HepG2 (cell line): ENCODE measurements around the gene GTF2I. TPM values are rescaled to one million over a fixed set of nuclear protein-coding genes. Genes with fewer than 3 reads are reported as not detected.

Experiments
- ATF7-NPFF ChIP-seq: sonication (generic); formaldehyde crosslinking; IDR thresholded peaks from 2 replicates; pipeline ENCODE4 v1.8.1; 2023; ENCODE audit warnings: mild to moderate bottlenecking, low read depth, missing genetic modification reagents, moderate library complexity
- CBFB ChIP-seq: sonication (generic); formaldehyde crosslinking; IDR thresholded peaks from 2 replicates; pipeline ENCODE4 v1.4.0; 2020; ENCODE audit warnings: missing genetic modification reagents
- CBX1 ChIP-seq: IDR thresholded peaks from one replicate; pipeline ENCODE4 v1.6.1; 2016; ENCODE audit warnings: antibody characterized with exemption, low read depth
- CCDC6 ChIP-seq: sonication (generic); formaldehyde crosslinking; IDR thresholded peaks from 2 replicates; pipeline ENCODE4 v1.8.1; 2022; ENCODE audit warnings: mild to moderate bottlenecking, missing genetic modification reagents, moderate library complexity
- CEBPZ ChIP-seq: IDR thresholded peaks from 2 replicates; pipeline ENCODE4 v1.6.1; 2012; ENCODE audit warnings: low read length, improper control_type of control experiment
- ERF ChIP-seq: IDR thresholded peaks from 2 replicates; pipeline ENCODE4 v1.6.1; 2018; ENCODE audit warnings: missing biosample characterization, missing genetic modification reagents
- HBP1 ChIP-seq: IDR thresholded peaks from 2 replicates; pipeline ENCODE4 v1.6.1; 2016; ENCODE audit warnings: low read depth, control low read depth
- NCOA1 ChIP-seq: sonication (generic); formaldehyde crosslinking; IDR thresholded peaks from 2 replicates; pipeline ENCODE4 v1.9.0; 2021; ENCODE audit warnings: missing genetic modification reagents
- NR0B2 ChIP-seq: sonication (generic); formaldehyde crosslinking; IDR thresholded peaks from 2 replicates; pipeline ENCODE4 v1.4.0; 2020; ENCODE audit warnings: mild to moderate bottlenecking, missing genetic modification reagents
- RBAK ChIP-seq: sonication (generic); formaldehyde crosslinking; IDR thresholded peaks from 2 replicates; pipeline ENCODE4 v1.5.1; 2020; ENCODE audit warnings: mild to moderate bottlenecking, missing genetic modification reagents
- SNAPC2 ChIP-seq: sonication (generic); formaldehyde crosslinking; IDR thresholded peaks from 2 replicates; pipeline ENCODE4 v1.8.1; 2022; ENCODE audit warnings: mild to moderate bottlenecking, missing genetic modification reagents
- TMF1 ChIP-seq: sonication (generic); formaldehyde crosslinking; IDR thresholded peaks from 2 replicates; pipeline ENCODE4 v1.8.1; 2022; ENCODE audit warnings: low read depth, missing genetic modification reagents
- ZBTB20 ChIP-seq: sonication (generic); formaldehyde crosslinking; IDR thresholded peaks from 2 replicates; pipeline ENCODE4 v1.8.1; 2023; ENCODE audit warnings: missing genetic modification reagents, low read depth, mild to moderate bottlenecking, borderline replicate concordance
- ZNF17 ChIP-seq: sonication (generic); formaldehyde crosslinking; IDR thresholded peaks from 2 replicates; pipeline ENCODE4 v1.5.0; 2020; ENCODE audit warnings: mild to moderate bottlenecking, missing genetic modification reagents
- ZNF230 ChIP-seq: sonication (generic); formaldehyde crosslinking; IDR thresholded peaks from 2 replicates; pipeline ENCODE4 v1.4.0; 2020; ENCODE audit warnings: mild to moderate bottlenecking, missing genetic modification reagents
- ZNF275 ChIP-seq: sonication (generic); formaldehyde crosslinking; IDR thresholded peaks from 2 replicates; pipeline ENCODE4 v1.8.0; 2022; ENCODE audit warnings: missing genetic modification reagents, mild to moderate bottlenecking, inconsistent platforms, borderline replicate concordance
- ZNF414 ChIP-seq: sonication (generic); formaldehyde crosslinking; IDR thresholded peaks from 2 replicates; pipeline ENCODE4 v1.5.0; 2020; ENCODE audit warnings: missing genetic modification reagents
- ZNF512 ChIP-seq: sonication (generic); formaldehyde crosslinking; IDR thresholded peaks from 2 replicates; pipeline ENCODE4 v1.4.0; 2020; ENCODE audit warnings: mild to moderate bottlenecking, missing genetic modification reagents
- ZNF562 ChIP-seq: sonication (generic); formaldehyde crosslinking; IDR thresholded peaks from 2 replicates; pipeline ENCODE4 v1.8.0; 2022; ENCODE audit warnings: missing genetic modification reagents, borderline replicate concordance
- ZNF788 ChIP-seq: sonication (generic); formaldehyde crosslinking; IDR thresholded peaks from 2 replicates; pipeline ENCODE4 v1.5.0; 2020; ENCODE audit warnings: mild to moderate bottlenecking, missing genetic modification reagents, borderline replicate concordance
- polyA plus RNA-seq, 8 experiments: library from polyadenylated mRNA; depleted of rRNA in 3 of 8; stranded (reverse) in 7 of 8; unstranded in 1 of 8; fragments of >200 nt; fragmentation: Illumina TruSeq in 4 of 8; extraction: Trizol in 4 of 8; gene quantifications; 2 replicates each; pipeline versions ENCODE4 v1.2.1 to v1.2.3, GENCODE V29; 2011 to 2016; ENCODE audit warnings: low read depth in 4 of 8, missing spikeins in 1 of 8, mixed read lengths in 1 of 8; ENCODE audit not compliant: insufficient read depth in 1 of 8
- total RNA-seq, 5 experiments: library from RNA; depleted of rRNA; stranded (reverse); fragments of >200 nt; fragmentation: Illumina TruSeq; extraction: Trizol; gene quantifications; 2 replicates each; pipeline ENCODE4 v1.2.3, GENCODE V29; 2016; ENCODE audit warnings: low read depth in 1 of 5

Gene GTF2I
- total and polyA plus RNA-seq, 2 of the 13 experiments (the other 11 are each of a cell fraction or from before 2014, with no cell fraction given): 74.6 to 125 TPM

GRCh38 chr7:74656837-74657691 lies 454 bp upstream of the GTF2I start (continued):
- peak; percentile 30; the same call in 1 of the 2 replicates for TF ChIP-seq ZNF414
- peak; percentile 49; the same call in 1 of the 2 replicates for TF ChIP-seq HBP1 (CRISPR knock-in tag)
- TF ChIP-seq CEBPZ: no peak
- peak; percentile 75 for TF ChIP-seq ATF7-NPFF (CRISPR knock-in tag)
- TF ChIP-seq CBX1: no peak
- no peak for TF ChIP-seq ZNF562
- TF ChIP-seq ZNF17 (CRISPR knock-in tag): no peak
- no peak for TF ChIP-seq NR0B2
- TF ChIP-seq RBAK: no peak
- no peak for TF ChIP-seq ZNF512 (CRISPR knock-in tag)
- TF ChIP-seq ZNF275 (CRISPR knock-in tag): 0 out of 2 replicates have a peak, but pooled peaks have one; percentile 78
- TF ChIP-seq TMF1: peak; percentile 28; the same call in 1 of the 2 replicates
- TF ChIP-seq ZNF788 (CRISPR knock-in tag): peak; percentile 89
- peak; percentile 71 for TF ChIP-seq ERF (CRISPR knock-in tag)
- 0 out of 2 replicates have a peak, but pooled peaks have one; percentile 31 for TF ChIP-seq NCOA1 (CRISPR knock-in tag)
- peak; percentile 47; the same call in 1 of the 2 replicates for TF ChIP-seq ZBTB20 (CRISPR knock-in tag)
- no peak for TF ChIP-seq ZNF230 (CRISPR knock-in tag)
- TF ChIP-seq SNAPC2 (CRISPR knock-in tag): no peak
- peak; percentile 57 for TF ChIP-seq CBFB
- no peak; the same call in 1 of the 2 replicates for TF ChIP-seq CCDC6 (CRISPR knock-in tag)
